HG03280 (cell line): ENCODE measurements around the gene STX18.

Source experiments
- ATAC-seq: cut with Tn5 transposase; IDR thresholded peaks from one replicate; pipeline ENCODE4 v1.9.1; 2021; ENCODE audit warnings: mild to moderate bottlenecking, moderate library complexity; ENCODE audit not compliant: unreplicated experiment

Gene STX18

GRCh38 chr4:4406455-4407298 lies 135.2 kb downstream of the STX18 start:
- no peak for ATAC-seq

DNA sequence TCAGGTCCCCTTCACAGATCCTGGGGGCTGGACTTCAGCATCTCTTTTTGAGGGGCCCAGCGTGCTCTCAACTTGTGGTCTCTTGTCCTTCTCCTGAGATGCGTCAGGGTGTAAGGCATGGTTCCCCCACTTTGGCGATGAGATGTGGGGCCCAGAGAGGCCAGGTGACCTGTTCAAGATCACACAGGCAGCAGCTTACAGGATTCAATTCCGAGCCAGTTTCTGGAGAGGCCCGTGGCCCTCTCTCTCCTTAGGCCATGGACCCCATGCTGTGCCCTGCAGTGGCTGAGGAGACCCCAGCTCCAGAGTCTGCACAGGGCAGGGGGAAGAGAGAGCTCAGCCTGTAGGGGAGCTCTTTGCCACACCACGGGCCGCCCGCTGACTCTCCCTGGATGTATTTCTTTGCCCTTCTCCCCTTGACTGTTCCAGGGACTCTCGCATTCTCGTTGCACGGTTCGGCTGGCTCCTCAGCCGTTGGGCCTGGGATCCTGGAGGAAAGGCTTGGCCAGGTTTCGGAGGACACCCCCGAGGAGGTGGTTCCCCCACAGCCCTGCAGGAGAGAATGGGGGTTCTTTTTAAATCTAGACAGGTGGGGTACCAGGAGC lies 136.4 kb downstream of the STX18 start:
- no peak for ATAC-seq

GRCh38 chr4:4402966-4403365 lies 138.9 kb downstream of the STX18 start:
- no peak for ATAC-seq

DNA sequence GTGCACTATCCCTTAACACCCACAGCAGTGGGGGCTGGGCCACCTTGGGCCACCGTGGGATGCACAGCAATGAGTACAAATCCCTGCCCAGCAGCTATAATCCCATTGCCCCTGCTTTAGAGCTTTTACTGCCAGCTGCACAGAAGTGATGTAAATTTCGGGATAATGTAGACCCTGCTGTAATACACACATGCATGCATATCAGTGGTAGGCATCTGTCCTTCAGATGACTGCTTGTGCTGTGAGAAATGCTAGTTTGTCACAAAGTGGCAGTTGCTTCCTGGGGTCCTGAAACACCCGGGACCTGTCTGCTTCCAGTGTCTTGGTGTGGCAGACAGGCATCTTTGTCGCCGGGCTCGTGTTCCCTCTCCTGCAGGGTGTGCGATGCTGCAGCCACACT lies 140.8 kb downstream of the STX18 start:
- ATAC-seq, result no peak

GRCh38 chr4:4398430-4398829 lies 143.4 kb downstream of the STX18 start:
- no peak for ATAC-seq

GRCh38 chr4:4397441-4397819 lies 144.4 kb downstream of the STX18 start:
- no peak for ATAC-seq

DNA sequence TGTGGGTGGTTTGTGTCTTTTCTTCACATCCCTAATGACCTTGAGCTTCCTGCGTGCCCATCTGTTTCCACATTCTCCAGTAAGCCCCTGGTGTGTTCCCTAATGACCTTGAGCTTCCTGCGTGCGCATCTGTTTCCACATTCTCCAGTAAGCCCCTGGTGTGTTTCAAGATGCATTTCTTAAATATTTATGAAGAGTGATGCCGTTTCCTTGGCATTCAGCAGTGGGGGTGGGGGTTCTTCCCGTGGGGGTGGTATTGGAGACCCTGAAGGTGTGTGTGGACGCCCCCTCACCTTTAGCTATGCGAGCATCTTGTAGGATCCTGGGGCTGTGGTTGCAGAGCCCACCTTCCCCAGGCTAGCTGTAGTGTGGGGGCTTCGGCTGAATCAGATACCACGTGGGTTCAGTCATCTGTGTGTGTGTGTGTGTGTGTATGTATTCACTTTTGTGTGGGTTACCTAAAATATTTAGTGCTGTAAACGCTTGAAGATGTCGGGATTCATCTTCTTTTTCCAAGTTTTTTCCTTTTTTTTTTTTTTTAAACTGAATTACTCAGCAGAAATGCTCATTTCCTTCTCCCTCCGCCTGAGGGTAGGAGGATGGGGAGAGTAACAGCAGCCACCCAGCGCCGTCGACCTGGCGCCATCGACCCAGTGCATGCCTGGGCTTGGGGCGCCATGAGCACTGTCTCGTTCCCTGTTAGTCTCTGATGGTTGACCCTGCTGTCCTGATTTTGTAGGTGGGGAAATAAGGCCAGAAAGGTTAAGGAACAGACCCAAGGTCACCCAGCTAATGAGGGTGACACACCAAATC lies 145.0 kb downstream of the STX18 start:
- no peak for ATAC-seq

DNA sequence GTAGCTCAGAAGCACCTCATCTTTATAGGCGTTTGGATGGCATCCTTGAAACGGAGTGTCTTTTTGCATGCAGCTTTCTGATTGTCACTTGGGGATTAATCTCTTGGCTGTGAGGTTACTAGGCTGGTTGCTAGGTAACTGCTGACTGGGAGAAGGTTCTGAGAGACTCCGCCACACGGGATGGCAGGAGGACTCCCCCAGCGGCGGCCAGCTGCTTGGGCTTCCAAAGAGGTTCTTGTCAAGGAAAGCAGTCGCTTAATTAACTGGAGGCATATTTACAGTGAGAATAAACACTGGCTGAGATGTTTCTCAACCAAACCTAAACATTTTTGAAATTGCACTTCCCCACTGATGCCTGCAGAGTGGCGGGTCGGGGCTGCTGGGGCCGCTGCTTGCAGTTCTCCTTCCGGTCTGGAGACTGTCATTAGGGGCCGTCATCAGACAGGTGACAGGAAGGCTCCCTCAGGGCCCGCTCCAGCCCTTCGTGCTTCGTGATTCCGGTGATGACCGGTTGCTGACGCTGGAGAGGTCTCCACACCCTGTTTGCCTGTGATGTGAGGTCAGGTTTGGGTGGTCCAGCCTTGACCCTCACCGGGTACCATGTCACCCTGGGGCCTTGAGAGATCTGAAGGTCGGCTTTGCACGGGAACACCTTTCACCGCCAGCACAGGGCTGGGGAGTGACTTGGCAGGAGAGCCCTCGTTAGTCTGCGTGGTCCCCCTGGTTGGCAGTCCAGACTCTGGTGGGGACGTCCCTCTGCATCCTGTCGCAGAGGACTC lies 145.8 kb downstream of the STX18 start:
- peak; percentile 63 for ATAC-seq

- no peak for ATAC-seq
These were observed 146.5 kb downstream of the STX18 start for GRCh38 chr4:4395371-4395770.

DNA sequence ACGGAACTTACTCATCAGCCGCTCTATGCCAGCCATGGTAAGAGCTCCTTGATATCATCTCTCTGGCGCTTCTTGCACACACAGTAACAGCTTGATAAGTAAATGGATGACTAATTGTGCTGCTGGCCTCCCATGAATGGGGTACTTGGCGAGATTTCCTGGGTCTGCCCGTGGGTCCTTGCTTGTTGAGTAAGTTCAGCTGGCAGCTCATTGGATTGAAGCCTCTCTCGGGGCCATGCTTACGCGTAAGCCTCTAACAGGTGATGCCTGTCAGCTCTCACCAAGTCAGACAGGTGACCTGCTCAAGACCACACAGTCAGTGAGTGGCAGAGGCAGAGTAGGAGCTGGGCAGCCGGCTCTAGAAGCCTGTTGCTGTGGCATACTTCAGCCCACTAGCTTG lies 147.2 kb downstream of the STX18 start:
- no peak for ATAC-seq

GRCh38 chr4:4392501-4393183 lies 149.2 kb downstream of the STX18 start:
- no peak for ATAC-seq

DNA sequence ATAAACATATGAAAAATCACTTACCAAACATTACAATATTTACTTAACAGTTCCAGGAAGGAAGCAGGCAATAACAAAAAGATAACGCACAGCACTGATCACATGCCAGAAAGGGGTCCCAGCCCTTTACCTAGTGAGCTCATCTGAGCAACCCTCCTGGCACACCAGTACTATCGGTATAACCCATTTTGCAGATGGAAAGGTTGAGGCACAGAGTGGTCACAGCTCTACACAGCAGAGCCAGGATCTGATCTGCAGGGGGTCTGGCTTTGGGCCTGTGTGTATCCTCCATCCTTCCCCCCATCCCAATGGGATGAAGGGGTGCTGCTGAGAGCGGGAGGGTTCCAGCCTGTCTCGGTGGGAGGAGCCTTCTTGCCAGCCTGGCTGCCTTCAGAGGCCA lies 150.0 kb downstream of the STX18 start:
- ATAC-seq, result no peak

- ATAC-seq, result no peak
These were observed 151.2 kb downstream of the STX18 start for GRCh38 chr4:4390515-4391240.

- no peak for ATAC-seq
These were observed 151.8 kb downstream of the STX18 start for GRCh38 chr4:4390046-4390445.

- ATAC-seq, result no peak
These were observed 152.8 kb downstream of the STX18 start for GRCh38 chr4:4388836-4389575.

GRCh38 chr4:4388311-4388790 lies 153.5 kb downstream of the STX18 start:
- ATAC-seq, result no peak

GRCh38 chr4:4387531-4388310 lies 154.1 kb downstream of the STX18 start:
- no peak for ATAC-seq

DNA sequence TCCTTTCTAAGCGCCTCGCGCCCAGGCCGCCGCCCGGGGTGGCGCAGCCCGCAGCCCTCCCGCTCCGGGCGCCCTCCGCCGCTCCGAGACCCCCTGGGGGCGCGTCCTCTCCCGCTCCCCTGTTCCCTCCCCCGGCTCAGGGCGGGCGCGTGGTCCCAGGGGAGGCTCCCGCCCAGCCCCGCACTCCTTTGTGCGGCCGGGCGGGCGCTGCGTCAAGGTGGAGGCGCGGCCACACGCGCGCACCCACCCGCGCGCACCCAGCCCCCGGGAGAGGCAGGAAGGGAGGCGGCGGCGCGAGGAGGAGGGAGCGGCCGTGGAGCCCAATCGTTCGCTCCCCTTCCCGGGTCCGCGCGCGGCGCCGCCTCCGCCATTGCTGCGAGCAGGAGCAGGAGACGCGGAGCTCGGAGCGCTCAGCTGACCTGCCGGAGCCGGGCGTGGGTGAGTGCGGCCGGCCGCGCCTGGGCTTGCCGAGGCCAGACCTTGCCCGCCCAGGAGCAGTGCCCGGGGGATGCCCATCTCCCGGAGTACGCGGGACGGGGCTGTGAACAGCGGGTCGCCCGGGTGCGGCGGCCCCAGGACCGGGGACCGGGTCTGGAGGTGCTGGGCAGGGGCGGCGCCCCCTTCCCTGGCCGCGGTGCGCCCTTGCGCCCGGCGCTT lies 155.0 kb downstream of the STX18 start, which contains the start of gene NSG1:
Gene NSG1, plus strand, starts transcription at position 367 of the 657 bp plus-strand sequence. CDS start 528 bp downstream, outside the sequence.
- ATAC-seq, result no peak
